Measurements from ENCODE around the gene NHLRC1. TPM values are rescaled to one million over a fixed set of nuclear protein-coding genes. Genes with fewer than 3 reads are reported as not detected.

NHLRC1 gene
- polyA plus RNA-seq, 3 donors, result 0.75 to 3.1 (median 1.4) TPM

DNA sequence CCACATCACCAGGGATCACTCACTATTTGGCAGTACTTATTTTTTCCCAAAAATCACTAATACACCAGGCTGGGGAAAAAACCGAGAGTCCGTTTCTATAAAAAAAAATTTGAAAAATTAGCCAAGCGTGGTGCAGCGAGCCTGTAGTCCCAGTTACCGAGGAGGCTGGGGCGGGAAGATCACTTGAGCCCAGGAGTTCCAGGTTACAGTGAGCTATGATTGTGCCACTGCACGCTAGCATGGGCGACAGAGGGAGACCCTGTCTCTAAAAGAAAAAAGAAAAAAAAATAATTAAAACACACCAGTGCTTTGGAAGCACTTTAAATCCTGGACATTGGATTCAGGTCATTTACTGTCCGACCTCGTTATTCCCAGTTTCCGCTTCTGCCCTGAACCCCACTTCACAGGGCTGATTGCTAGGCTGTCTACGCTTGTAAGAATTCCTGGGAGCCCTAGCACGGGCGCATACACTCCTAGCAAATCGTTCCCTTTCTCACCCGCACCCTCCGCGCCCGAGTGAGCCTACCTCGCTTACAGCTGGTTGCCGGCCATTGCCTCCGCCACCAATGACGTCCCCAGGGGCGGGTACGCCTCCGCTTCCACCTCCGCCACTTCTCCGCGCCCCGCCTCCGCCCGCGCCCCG lies 32.2 kb upstream of the NHLRC1 start, which contains the start of gene TPMT:
TSS of gene TPMT (minus strand) at position 571 of the 643 bp plus-strand sequence. CDS start 5,950 bp downstream, outside the sequence.
- H3K36me3 Mint-ChIP-seq, result peaks cover 20 to 41% of the 10 kb centered on the region in 2 donors
- H3K79me2 ChIP-seq (ENCODE audit: insufficient read depth, low read length), result peaks cover 81% of the 10 kb centered on the region
- no peak for DNase-seq
- no peaks in the 10 kb centered on the region for H3K27me3 ChIP-seq (ENCODE audit: control insufficient read depth in 2 of 2, insufficient read depth in 2 of 2, low read length in 2 of 2)
- peaks cover 47% of the 10 kb centered on the region for H3K4me1 Mint-ChIP-seq
- peak within 1 kb of the TSS; percentile 96 to 100 for H3K4me3 Mint-ChIP-seq
- H2AFZ ChIP-seq (ENCODE audit: insufficient read depth, low read depth, low read length, poor library complexity, severe bottlenecking), result peak within 1 kb of the TSS; percentile 86
- no peaks in the 10 kb centered on the region for H3K9me3 ChIP-seq (replicated peaks in 1 of 2; ENCODE audit: control insufficient read depth in 1 of 2, insufficient read depth in 1 of 2, low read length in 2 of 2)
- H3K27ac ChIP-seq (ENCODE audit: low read depth in 1 of 2, low read length in 2 of 2), result peak within 1 kb of the TSS; percentile 99
- WGBS (ENCODE audit: insufficient coverage), result under 1% methylated on average over 28 of the region's 34 CpGs
- H3K4me2 ChIP-seq (replicated peaks; ENCODE audit: extremely low read depth, low read length, poor library complexity, severe bottlenecking), result peak within 1 kb of the TSS; percentile 91
- H3K9me3 Mint-ChIP-seq, result peaks cover 0 to 3% (median 0%) of the 10 kb centered on the region in 7 donors
- H3K27ac Mint-ChIP-seq, result peak within 1 kb of the TSS; percentile 98 to 100 (median 99)
- peaks cover 0 to 1% (median 0%) of the 10 kb centered on the region in 3 donors for H3K27me3 Mint-ChIP-seq (ENCODE audit: low read depth in 3 of 3)
- peak within 1 kb of the TSS; percentile 98 for H3K9ac ChIP-seq (ENCODE audit: insufficient read depth, low read length, poor library complexity, severe bottlenecking)
- peak within 1 kb of the TSS; percentile 90 to 99 (median 99) for H3K4me3 ChIP-seq (replicated peaks in 1 of 3; ENCODE audit: low read depth in 2 of 3, low read length in 3 of 3)
- peaks cover 11% of the 10 kb centered on the region for H4K20me1 ChIP-seq (ENCODE audit: insufficient read depth, low read length)
- peaks cover 10% of the 10 kb centered on the region in 2 donors for H3K36me3 ChIP-seq (replicated peaks in 1 of 2; ENCODE audit: control insufficient read depth in 1 of 2, insufficient read depth in 2 of 2, low read length in 2 of 2)
- intact Hi-C loops (cut with micrococcal nuclease), result loop anchor here (5.0 to 10.0 kb wide), 3 partner anchors 33 to 110 kb away; partner anchors contain the start of gene DEK (in 2 of the 2)
- TF ChIP-seq, protein P1, sequence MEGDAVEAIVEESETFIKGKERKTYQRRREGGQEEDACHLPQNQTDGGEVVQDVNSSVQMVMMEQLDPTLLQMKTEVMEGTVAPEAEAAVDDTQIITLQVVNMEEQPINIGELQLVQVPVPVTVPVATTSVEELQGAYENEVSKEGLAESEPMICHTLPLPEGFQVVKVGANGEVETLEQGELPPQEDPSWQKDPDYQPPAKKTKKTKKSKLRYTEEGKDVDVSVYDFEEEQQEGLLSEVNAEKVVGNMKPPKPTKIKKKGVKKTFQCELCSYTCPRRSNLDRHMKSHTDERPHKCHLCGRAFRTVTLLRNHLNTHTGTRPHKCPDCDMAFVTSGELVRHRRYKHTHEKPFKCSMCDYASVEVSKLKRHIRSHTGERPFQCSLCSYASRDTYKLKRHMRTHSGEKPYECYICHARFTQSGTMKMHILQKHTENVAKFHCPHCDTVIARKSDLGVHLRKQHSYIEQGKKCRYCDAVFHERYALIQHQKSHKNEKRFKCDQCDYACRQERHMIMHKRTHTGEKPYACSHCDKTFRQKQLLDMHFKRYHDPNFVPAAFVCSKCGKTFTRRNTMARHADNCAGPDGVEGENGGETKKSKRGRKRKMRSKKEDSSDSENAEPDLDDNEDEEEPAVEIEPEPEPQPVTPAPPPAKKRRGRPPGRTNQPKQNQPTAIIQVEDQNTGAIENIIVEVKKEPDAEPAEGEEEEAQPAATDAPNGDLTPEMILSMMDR (IDR thresholded peaks at IDR 0.05), result no peak
- peaks cover 31 to 53% of the 10 kb centered on the region in 2 donors for H3K4me1 ChIP-seq (ENCODE audit: control insufficient read depth in 1 of 2, insufficient read depth in 2 of 2, low read length in 2 of 2)

DNA sequence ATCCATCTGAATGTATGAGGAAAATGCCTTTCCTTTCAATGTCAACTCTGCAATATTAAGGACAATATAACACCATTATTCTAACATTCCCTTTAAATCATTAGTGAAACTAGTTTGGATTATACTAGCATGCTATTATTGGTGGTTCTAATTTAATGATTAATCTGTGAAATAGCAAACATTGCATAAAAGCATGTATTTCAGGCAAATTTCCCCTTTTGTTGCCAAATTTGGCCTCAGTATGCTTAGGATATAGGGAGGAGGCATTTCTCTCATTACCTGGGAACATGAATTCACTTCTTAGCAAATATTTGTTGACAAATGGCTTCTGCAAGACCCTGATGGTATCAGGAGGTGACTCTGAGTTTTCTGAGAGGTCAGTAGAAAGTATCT lies 30.8 kb upstream of the NHLRC1 start:
- H3K27ac Mint-ChIP-seq, result peak overlapping the region; percentile 98 to 100 (median 99)
- Histone ChIP-seq H3K9ac (ENCODE audit: insufficient read depth, low read length, poor library complexity, severe bottlenecking) (peak overlapping the region; percentile 27), H3K9me3 (replicated peaks in 1 of 2; ENCODE audit: control insufficient read depth in 1 of 2, insufficient read depth in 1 of 2, low read length in 2 of 2) (no peaks in the 10 kb centered on the region), H4K20me1 (ENCODE audit: insufficient read depth, low read length) (peaks cover 10% of the 10 kb centered on the region), H3K36me3 (replicated peaks in 1 of 2; ENCODE audit: control insufficient read depth in 1 of 2, insufficient read depth in 2 of 2, low read length in 2 of 2) (peaks cover 8% of the 10 kb centered on the region in 2 donors), H2AFZ (ENCODE audit: insufficient read depth, low read depth, low read length, poor library complexity, severe bottlenecking) (no peak overlapping the region), H3K27me3 (ENCODE audit: control insufficient read depth in 2 of 2, insufficient read depth in 2 of 2, low read length in 2 of 2) (no peaks in the 10 kb centered on the region), H3K4me2 (replicated peaks; ENCODE audit: extremely low read depth, low read length, poor library complexity, severe bottlenecking) (peak overlapping the region; percentile 77), H3K79me2 (ENCODE audit: insufficient read depth, low read length) (peaks cover 73% of the 10 kb centered on the region), H3K27ac (ENCODE audit: low read depth in 1 of 2, low read length in 2 of 2) (peak overlapping the region; percentile 31 to 95), H3K4me3 (replicated peaks in 1 of 3; ENCODE audit: low read depth in 2 of 3, low read length in 3 of 3) (peak overlapping the region in 2 of 3 experiments; percentile 16 to 96), H3K4me1 (ENCODE audit: control insufficient read depth in 1 of 2, insufficient read depth in 2 of 2, low read length in 2 of 2) (peaks cover 31 to 48% of the 10 kb centered on the region in 2 donors)
- H3K36me3 Mint-ChIP-seq, result peaks cover 20 to 44% of the 10 kb centered on the region in 2 donors
- peaks cover 44% of the 10 kb centered on the region for H3K4me1 Mint-ChIP-seq
- TF ChIP-seq, protein P1 (IDR thresholded peaks at IDR 0.05), result no peak
- H3K4me3 Mint-ChIP-seq, result peak overlapping the region in 1 of 2 donors; percentile 100
- peaks cover 0 to 3% (median 0%) of the 10 kb centered on the region in 7 donors for H3K9me3 Mint-ChIP-seq
- intact Hi-C loops (cut with micrococcal nuclease), result loop anchor here (5.0 to 10.0 kb wide), 2 partner anchors 34 to 111 kb away; partner anchors contain the start of gene DEK (in 1 of the 2)
- DNase-seq, result no peak
- peaks cover 0 to 1% (median 0%) of the 10 kb centered on the region in 3 donors for H3K27me3 Mint-ChIP-seq (ENCODE audit: low read depth in 3 of 3)
